Lower leg skin (tissue), 3 donors: ENCODE results near the gene MAEA.

Experiments
- CTCF ChIP-seq, 3 donors: fragments of 450-650 bp; IDR thresholded peaks; one replicate each; pipeline ENCODE4 v1.5.1; 2016; ENCODE audit warnings: antibody characterized with exemption in 3 of 3, mild to moderate bottlenecking in 3 of 3, moderate library complexity in 2 of 3
- POLR2A ChIP-seq, 2 donors: fragments of 450-650 bp; IDR thresholded peaks; one replicate each; pipeline ENCODE4 v1.6.1; 2016 to 2017; ENCODE audit warnings: antibody characterized with exemption in 2 of 2, mild to moderate bottlenecking in 1 of 2, moderate library complexity in 1 of 2

GRCh38 chr4:1265351-1265750 is 24.3 kb upstream of the MAEA start:
- TF ChIP-seq CTCF (IDR thresholded peaks at IDR 0.05) (no peak), POLR2A (IDR thresholded peaks at IDR 0.05) (no peak)
